ENCODE data around the gene PLCB4. TPM values are rescaled to one million over a fixed set of nuclear protein-coding genes. Genes with fewer than 3 reads are reported as not detected.

PLCB4 gene
- total and polyA plus RNA-seq, 3 donors from 2014 or later = 5.9 to 19.4 (median 15.5) TPM

DNA sequence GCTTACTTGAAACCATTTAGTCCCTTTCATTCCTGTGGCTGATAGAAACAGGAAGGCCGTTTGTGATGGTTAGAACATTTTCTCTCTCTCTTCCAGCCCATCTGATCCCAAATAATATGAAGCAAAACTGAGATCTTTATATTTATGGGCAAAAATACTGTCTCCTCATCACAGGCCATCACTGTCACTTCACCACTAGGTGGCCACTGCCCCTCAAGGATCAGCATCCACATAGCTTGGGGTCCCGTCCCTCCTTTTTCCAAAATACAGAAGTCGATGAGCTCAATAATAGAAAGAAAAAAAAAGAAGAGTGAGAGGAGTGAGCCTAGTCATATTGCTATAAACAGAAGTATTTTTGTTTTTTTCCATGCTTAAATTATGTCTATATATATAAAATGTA lies 399.1 kb downstream of the PLCB4 start:
- H3K4me3 ChIP-seq = no peak overlapping the region
- no peaks in the 10 kb centered on the region for H3K27me3 ChIP-seq
- WGBS, 2 donors = 59 to 72% methylated on average over 3 of the region's 3 CpGs

GRCh38 chr20:9474835-9475415 lies 406.0 kb downstream of the PLCB4 start:
- Histone ChIP-seq H3K4me3 (no peak overlapping the region), H3K4me1 (no peaks in the 10 kb centered on the region), H3K27me3 (no peaks in the 10 kb centered on the region), H3K27ac (no peak overlapping the region), H3K9me3 (no peaks in the 10 kb centered on the region), H3K36me3 (ENCODE audit: low read depth, missing control alignments) (no peaks in the 10 kb centered on the region)
- no peak for DNase-seq
- no peak for TF ChIP-seq POLR2A (IDR thresholded peaks at IDR 0.05)
- TF ChIP-seq, protein P1, sequence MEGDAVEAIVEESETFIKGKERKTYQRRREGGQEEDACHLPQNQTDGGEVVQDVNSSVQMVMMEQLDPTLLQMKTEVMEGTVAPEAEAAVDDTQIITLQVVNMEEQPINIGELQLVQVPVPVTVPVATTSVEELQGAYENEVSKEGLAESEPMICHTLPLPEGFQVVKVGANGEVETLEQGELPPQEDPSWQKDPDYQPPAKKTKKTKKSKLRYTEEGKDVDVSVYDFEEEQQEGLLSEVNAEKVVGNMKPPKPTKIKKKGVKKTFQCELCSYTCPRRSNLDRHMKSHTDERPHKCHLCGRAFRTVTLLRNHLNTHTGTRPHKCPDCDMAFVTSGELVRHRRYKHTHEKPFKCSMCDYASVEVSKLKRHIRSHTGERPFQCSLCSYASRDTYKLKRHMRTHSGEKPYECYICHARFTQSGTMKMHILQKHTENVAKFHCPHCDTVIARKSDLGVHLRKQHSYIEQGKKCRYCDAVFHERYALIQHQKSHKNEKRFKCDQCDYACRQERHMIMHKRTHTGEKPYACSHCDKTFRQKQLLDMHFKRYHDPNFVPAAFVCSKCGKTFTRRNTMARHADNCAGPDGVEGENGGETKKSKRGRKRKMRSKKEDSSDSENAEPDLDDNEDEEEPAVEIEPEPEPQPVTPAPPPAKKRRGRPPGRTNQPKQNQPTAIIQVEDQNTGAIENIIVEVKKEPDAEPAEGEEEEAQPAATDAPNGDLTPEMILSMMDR (IDR thresholded peaks at IDR 0.05) = no peak
- intact Hi-C loops (cut with DNase I; ENCODE audit: low total_unique reads) = no loop called here
- WGBS, 2 donors = 96 to 98% methylated on average over 2 of the region's 2 CpGs

More for the DNA sequence above, 399.1 kb downstream of the PLCB4 start:
- Histone ChIP-seq H3K4me1 (no peaks in the 10 kb centered on the region), H3K9me3 (no peaks in the 10 kb centered on the region), H3K27ac (no peak overlapping the region), H3K36me3 (ENCODE audit: low read depth, missing control alignments) (no peaks in the 10 kb centered on the region)
- TF ChIP-seq, protein P1 (IDR thresholded peaks at IDR 0.05) = peak; percentile 18 to 51 (median 32)
- TF ChIP-seq POLR2A (IDR thresholded peaks at IDR 0.05) = no peak
- intact Hi-C loops (cut with DNase I; ENCODE audit: low total_unique reads) = no loop called here
- no peak for DNase-seq

DNA sequence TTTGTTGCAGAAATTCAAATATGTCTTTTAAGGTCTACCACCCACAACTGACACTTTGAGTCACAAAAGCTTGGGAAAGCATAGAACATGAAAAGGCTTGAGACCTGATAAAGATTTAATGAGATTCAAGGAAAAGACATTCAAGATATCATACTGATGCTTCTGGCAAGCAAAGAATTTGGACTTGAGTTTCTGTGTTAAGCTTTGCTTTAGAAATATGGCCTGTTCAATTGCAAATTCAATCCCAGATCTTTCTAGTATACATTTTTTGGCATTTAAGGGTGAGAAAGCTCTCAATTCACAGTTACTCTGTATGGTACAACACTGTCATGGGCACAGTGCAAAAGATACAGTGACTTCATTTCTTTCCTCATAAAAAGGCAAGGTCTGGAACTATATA lies 406.6 kb downstream of the PLCB4 start:
- intact Hi-C loops (cut with DNase I; ENCODE audit: low total_unique reads) = no loop called here
- no peak overlapping the region for H3K4me3 ChIP-seq
- no peaks in the 10 kb centered on the region for H3K27me3 ChIP-seq
- H3K27ac ChIP-seq = no peak overlapping the region
- no peaks in the 10 kb centered on the region for H3K4me1 ChIP-seq
- H3K9me3 ChIP-seq = no peaks in the 10 kb centered on the region
- TF ChIP-seq, protein P1 (IDR thresholded peaks at IDR 0.05) = no peak
- TF ChIP-seq POLR2A (IDR thresholded peaks at IDR 0.05) = no peak
- DNase-seq = no peak
- no peaks in the 10 kb centered on the region for H3K36me3 ChIP-seq (ENCODE audit: low read depth, missing control alignments)

DNA sequence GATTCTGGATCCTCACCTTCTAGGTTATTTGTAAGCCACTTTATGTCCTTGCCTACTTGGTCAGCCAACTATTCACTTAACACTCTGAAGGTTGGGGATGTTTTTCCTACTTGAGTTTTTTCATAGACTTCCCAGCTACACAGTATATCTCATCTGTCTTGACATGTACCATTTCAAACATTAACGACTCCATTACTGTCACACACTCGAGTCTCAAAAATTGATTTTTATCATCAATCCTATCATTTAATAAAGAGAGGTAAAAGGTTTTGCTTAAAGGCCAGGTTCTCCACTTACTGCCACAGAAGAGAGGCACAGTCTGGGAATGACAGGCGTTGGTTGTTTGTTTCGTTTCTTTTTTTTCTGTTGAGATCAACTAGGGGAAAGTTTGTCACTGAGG lies 407.3 kb downstream of the PLCB4 start:
- Histone ChIP-seq H3K36me3 (ENCODE audit: low read depth, missing control alignments) (no peaks in the 10 kb centered on the region), H3K27ac (no peak overlapping the region), H3K4me3 (no peak overlapping the region), H3K4me1 (no peaks in the 10 kb centered on the region), H3K27me3 (no peaks in the 10 kb centered on the region), H3K9me3 (no peaks in the 10 kb centered on the region)
- 75 to 78% methylated on average over 4 of the region's 4 CpGs for WGBS, 2 donors
- TF ChIP-seq, protein P1 (IDR thresholded peaks at IDR 0.05) = no peak
- no peak for TF ChIP-seq POLR2A (IDR thresholded peaks at IDR 0.05)
- intact Hi-C loops (cut with DNase I; ENCODE audit: low total_unique reads) = no loop called here
- DNase-seq = no peak

GRCh38 chr20:9476637-9477036 lies 407.8 kb downstream of the PLCB4 start:
- TF ChIP-seq, protein P1 (IDR thresholded peaks at IDR 0.05) = no peak
- no peak for TF ChIP-seq POLR2A (IDR thresholded peaks at IDR 0.05)
- no peak overlapping the region for H3K27ac ChIP-seq
- H3K9me3 ChIP-seq = no peaks in the 10 kb centered on the region
- DNase-seq = no peak
- H3K27me3 ChIP-seq = no peaks in the 10 kb centered on the region
- H3K36me3 ChIP-seq (ENCODE audit: low read depth, missing control alignments) = no peaks in the 10 kb centered on the region
- no peaks in the 10 kb centered on the region for H3K4me1 ChIP-seq
- no peak overlapping the region for H3K4me3 ChIP-seq
- 93 to 95% methylated on average over 7 of the region's 7 CpGs for WGBS, 2 donors
- intact Hi-C loops (cut with DNase I; ENCODE audit: low total_unique reads) = no loop called here

Data from testis (tissue), 3 donors.